Stimulated activated CD4-positive, alpha-beta T cell treated with anti-CD3 and anti-CD28 coated beads, Interleukin-12 subunit alpha, Interleukin-12 subunit beta, amount 100 ng/mL, for 4 hours (primary cell): ENCODE measurements around the gene GPX2.

ENCODE experiments used
- DNase-seq: peaks from one replicate; pipeline ENCODE4 v3.0.0-alpha.2; 2020

Gene GPX2

GRCh38 chr14:64958743-64959142 lies 16.2 kb upstream of the GPX2 start:
- DNase-seq: no peak

DNA sequence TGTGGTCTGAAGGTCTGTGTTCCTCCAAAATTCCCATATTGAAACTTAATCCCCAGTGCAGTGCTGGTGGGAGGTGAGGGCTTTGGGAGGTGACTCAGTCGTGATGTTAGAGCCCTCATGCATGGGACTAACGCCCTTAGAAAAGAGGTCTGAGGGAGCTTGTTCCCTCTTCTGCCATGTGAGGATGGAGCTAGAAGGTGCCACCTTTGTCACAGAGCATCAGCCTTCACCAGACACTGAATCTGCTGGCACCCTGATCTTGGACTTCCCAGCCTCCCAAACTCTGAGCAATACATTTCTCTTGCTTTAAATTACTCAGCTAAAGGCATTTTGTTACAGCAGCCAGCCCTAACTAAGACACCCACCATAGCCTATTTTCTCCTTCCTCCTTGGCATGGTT lies 15.7 kb upstream of the GPX2 start:
- no peak for DNase-seq

- no peak for DNase-seq
Measured at GRCh38 chr14:64956697-64957406, 14.3 kb upstream of the GPX2 start.

- no peak for DNase-seq
Measured at GRCh38 chr14:64955297-64955696, 12.8 kb upstream of the GPX2 start.

GRCh38 chr14:64954491-64955240 lies 12.1 kb upstream of the GPX2 start:
- no peak for DNase-seq

DNA sequence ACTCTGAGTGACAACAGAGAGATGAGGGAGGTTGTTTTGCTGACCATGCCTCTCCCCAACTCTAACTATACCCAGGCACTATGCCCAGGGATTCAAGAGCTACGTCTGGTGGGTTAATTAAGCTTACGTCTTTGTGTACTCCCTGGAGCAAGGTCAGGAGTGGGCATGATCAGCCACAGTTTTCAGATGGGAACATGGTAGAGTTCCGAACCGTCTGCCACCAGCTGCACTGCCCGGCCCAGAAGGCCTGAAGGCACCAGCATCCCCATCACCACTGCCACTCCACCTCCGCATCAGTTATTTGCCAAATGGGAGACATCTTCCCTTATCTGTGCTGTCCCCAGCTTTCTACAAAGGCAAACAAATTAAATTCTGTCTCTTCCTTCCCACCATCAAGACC lies 11.1 kb upstream of the GPX2 start:
- no peak for DNase-seq

DNA sequence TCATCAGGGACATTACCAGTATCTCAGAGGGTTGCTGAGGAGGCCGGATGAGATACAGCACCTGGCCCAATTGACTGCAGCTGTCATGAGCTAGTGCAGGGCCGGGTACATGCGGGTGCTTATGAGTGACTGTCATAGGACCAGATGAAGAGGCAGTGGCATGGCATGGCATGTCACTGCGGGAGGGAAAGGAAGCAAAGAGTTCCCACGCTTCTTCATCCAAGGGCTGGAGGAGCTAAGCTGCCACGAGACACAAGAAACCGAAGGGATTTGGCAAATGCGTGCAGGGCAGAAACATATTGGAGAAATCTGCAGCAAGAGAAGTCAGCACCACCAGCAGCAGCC lies 10.7 kb upstream of the GPX2 start:
- no peak for DNase-seq

DNA sequence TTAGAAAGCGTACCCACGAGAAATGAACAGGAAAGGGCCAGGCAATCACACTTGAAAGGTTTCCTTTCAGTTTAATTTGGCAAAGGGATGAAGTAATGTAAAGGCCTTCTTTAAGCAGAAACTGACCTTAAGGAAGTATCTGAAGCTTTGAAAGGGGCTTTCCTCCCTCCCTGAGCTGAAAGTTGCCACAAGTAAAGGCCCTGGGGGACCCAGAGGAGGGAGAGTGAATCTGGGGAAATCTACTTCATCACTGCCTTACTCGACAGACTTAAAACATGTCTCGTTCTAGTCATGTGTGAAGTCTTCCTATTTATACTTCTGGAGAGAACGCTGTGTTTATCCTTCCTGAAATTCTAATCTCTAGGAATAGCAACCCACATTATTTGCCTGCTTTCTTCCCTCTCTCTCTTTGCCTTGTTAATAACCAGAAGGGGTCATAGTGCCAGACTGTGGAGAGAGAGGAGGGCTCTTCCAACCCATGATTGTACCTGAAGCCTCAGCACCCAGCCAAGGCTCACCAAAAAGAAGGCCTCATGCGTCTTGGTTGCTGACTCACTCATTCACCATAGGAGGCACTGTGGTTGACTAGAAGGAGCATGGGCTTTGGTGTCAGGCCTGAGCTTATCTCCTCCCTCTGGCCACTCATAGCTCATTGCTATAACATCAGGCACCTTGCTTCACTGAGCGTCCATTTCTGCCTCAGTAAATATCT lies 10.2 kb upstream of the GPX2 start:
- no peak for DNase-seq

DNA sequence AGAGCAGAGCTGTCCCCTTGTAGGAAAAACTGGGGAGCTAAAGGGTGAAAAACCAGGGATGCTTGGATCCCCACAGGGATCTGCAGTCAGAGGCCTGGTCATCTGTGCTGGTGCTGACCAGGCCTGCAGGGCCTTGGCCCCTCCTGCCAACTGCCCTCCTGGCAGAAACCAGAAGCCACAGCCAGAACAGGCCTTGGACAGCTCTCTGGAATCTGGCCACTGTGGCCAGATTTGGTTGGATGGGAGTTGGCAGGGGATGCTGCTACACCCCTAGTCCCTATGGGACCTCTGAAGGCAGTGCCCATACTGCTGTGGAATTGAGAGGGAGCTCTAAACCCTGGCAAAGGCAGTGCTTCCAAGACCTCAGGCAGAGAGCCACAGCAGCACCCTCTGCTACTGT lies 9.2 kb upstream of the GPX2 start:
- no peak for DNase-seq

DNA sequence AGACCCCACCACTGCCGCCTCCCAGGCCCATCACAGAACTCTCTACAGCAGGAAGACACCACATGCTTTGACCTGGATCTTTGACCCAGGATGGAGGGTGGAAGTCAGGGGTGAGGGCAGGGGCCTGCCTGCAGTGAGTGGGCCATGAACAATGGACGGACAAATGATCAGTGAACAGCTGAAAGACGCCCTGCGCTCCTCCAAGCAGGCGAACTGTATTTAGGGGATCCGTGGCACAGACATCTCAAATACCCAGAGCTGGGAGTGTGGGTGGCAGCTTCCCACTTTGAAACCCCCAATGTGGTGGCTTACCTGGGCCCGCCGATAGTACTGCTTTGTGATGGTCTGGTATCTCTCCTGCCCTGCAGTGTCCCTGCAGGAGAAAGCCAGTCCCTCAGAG lies 8.7 kb upstream of the GPX2 start:
- no peak for DNase-seq

DNA sequence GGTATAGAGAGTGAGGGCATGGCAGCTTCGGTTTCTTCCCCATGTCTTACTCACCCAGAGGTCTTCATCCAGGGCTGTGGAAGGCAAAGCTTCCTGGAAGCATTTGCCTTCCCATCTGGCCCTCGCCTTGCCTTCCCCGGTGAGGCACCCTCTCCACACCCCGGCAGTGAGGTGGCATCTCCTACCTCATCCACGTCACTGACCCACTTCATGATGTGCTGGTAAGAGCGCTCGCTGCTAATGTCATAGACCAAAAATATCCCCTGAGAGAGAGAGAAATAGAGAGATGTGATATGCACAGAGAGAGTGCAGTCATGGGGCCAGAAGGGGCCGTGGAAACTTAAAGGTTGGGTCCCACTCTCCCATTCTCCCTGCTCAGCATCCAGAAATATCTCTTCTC lies 8.3 kb upstream of the GPX2 start:
- no peak for DNase-seq

DNA sequence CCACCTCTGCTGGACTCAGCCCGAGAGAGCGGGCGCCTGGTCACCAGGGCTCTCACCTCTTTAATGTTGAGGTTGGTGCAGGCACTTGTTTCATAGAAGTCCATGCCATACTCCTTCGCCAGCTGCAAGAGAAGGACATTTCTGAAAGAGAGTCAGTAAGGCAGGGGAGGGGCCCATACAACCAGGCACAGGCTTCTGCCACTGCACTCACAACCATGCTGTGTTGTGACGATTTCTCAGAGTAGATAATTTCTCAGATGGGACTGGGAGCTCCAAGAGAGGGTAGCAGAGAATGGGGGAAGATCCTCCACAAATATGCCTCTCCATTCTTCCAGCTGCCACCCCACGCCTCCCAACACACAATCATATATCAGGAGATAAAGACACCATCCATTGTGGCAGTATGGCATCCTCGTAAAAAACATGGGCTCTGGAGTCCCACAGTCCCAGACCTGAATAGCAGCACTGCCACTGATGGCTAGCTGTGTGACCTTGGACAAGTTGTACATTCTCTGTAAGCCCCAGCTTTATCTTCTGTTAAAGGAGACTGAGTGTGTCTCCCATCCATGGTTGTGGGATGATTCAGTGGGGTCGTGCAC lies 6.2 kb upstream of the GPX2 start:
- no peak for DNase-seq

DNA sequence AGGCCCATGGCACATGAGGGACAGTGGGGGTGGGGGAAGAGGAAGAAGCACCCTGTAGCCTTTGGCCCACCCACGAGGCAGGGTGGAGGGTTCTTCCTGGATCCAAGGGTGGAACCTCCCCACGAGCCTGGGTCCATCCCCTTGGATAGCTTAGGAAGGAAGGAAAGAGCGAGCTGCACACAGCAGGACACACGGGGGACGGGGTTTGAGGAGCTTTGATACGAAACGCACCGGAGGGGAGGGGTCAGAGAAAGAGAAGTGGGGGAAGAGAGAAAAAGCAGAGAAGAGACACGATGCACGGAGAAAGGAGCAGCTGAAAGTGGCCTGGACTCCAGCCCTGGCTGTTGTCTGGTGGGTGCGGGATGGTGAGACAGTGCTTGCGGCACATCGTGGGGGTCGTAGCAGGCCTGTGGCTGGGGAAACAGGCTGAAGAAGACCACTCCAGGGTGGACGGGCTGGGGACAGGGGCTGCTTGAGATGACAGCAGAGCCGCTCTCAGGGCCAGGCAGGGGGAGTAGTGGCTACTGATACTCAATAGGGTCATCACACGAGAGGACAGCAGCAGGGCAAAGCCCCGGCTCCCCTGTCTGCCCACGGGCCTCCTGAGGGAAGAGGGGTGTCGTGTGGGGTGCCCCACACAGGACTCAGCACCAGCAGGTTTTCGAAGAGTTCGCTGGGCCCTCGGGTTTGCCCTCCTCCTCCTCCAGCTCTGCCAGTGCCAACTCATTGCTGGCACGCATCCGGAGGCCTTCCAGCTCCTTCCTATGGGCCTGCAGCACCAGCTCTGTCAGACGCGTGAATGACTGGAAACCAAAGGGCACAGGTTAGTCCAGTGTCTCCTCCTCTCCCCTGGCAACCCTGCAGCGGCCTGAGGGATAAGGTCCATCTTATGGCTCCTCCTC lies 5.4 kb upstream of the GPX2 start:
- DNase-seq: no peak

DNA sequence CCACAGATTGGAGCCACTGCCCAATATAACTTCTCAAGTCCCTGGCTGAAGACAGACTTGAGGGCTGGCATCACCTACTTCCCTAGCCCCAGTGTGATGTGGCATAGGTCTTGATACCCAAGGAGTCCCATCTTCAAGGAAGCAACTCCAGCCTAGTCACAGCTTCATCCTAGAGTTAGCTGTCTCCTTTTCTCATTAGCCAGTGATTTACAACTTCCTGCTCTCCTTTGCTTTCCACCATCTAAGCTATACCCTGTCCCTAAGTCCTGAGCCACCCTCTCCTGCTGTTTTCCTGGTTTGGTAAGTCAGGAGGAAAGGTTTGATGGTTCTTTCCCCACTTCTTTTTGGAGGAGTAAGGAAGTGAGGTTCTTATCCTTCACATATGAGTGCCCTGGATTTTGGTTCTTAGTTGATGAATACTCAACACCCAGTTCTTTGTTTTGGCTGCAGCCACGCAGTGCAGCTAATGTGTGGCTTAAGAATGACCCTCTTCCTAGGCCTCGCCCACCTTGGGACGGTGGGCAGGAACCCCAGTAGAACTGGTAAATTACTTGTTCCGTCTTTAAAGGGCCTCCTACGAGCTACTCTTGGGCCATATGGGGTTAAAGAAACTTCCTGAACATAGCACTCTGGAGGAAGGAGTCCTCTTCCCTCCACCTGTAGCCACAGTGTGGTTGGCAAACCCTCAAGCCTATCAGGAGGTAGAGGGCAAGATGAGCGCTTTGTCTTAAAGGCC lies 3.9 kb upstream of the GPX2 start:
- DNase-seq: no peak

DNA sequence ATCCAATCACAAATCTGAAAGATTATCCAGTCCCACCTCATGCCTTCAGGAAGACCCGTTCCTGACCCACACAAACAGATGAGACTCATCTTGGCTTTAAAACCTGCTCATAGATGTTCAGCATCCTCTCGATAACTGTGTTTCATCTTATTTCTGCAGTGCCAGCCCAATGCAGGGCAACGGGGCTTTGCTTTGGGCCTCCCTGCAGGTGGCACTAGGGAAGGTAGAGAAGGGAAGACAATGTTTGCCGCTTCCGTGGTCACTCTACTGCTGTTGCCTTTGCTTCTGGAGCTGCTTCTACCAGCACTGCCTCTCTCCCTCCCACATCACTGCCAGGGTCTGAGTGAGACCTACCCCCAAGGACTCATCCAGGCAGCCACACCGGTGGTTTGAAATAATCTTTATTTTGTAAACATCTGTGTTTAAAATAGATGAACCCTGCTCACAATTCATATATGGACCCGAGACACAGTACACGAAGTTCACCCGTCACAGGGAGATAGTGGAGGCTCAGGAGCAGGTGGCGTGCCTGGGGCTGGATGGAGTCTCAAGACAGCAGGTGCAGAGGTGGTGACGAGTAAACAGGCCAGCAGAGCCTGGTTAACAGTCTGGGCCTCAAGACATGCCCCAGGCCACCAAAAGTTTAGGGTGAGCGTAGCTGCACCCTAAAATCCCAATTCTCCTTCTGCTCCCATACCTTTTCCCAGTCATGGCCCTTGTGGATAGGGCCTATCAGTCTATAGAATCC lies 3.1 kb upstream of the GPX2 start:
- DNase-seq: no peak

DNA sequence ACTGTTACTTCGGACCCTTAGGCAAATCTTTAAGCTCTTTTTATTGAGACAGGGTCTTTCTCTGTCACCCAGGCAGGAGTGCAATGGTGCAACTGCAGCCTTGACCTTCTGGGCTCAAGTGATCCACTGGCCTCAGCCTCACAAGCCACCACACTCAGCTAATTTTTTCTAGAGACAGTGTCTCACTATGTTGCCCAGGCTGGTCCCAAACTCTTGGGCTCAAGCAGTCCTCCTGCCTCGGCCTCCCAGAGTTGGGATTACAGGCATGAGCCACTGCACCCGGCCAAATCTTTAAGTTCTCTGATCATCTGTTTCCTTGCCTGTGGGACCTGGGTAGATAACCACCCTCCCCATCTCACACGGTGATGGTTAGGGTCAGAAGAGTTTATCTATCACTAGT lies 2.3 kb upstream of the GPX2 start:
- no peak for DNase-seq

DNA sequence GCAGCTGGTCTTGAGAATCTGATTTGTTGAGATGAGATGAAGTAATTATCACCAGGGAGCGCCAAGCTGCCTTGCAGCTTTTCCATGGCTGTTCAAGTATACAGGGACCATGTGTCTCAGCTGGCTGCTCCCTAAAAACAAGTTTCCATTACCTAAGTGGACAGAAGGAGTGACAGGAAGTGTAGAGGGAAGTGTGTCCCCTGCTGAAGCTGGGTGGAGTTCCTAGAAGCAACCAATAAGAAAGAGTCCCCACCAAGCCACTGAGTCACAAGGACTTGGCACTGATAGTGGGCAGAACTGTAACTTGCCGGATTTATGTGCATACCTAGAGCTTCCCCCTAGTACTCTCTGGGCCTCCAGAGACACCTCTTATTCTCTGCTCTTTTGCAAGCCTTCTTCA lies 1.5 kb upstream of the GPX2 start:
- no peak for DNase-seq

- no peak for DNase-seq
Measured at GRCh38 chr14:64943556-64943955, 1.0 kb upstream of the GPX2 start.

DNA sequence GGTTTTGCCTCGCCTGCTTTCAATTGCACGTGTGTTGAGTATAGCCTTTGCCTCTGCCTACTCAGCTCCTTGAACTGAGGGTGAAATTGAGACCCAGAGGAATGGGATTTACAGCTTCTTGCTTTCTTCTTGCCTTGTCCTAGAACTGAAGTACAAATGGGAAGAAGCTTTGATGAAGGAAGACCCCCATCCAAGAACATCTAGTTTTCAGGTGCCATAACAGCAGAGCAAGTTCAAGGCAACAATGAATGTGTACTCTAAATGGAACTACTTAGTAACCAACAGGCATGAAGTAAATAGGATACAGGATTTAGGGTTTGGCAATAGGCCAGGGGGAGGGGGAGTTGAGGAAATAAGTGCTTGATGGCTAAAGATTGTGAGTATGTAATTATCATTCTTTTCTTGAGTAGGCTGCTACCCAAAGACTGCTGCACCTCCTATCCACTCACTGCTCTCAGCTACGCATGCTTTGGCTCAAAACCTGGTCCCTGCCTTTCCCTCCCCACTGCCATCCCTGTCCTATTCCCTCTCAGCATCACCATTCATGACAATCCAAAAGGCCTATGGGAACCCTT lies 2.1 kb downstream of the GPX2 start:
- no peak for DNase-seq

GRCh38 chr14:64939817-64940190 lies 2.7 kb downstream of the GPX2 start:
- DNase-seq: no peak
